ENCODE measurements around the gene KL.
A peak's percentile ranks its signal among the peaks of the same experiment; 100 is the strongest.

Gene KL

DNA sequence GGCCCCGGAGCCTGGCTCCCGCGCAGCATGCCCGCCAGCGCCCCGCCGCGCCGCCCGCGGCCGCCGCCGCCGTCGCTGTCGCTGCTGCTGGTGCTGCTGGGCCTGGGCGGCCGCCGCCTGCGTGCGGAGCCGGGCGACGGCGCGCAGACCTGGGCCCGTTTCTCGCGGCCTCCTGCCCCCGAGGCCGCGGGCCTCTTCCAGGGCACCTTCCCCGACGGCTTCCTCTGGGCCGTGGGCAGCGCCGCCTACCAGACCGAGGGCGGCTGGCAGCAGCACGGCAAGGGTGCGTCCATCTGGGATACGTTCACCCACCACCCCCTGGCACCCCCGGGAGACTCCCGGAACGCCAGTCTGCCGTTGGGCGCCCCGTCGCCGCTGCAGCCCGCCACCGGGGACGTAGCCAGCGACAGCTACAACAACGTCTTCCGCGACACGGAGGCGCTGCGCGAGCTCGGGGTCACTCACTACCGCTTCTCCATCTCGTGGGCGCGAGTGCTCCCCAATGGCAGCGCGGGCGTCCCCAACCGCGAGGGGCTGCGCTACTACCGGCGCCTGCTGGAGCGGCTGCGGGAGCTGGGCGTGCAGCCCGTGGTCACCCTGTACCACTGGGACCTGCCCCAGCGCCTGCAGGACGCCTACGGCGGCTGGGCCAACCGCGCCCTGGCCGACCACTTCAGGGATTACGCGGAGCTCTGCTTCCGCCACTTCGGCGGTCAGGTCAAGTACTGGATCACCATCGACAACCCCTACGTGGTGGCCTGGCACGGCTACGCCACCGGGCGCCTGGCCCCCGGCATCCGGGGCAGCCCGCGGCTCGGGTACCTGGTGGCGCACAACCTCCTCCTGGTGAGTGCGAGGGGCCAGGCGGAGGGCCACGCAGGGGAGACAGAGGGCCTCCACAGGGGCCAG is at the start of gene KL:
KL (plus strand) TSS at position 10 of the 909 bp plus-strand sequence; CDS start at position 28, 18 bp downstream.
- H3K4me3 Mint-ChIP-seq: peak within 1 kb of the TSS; percentile 53
- H3K4me1 Mint-ChIP-seq: peaks cover 15% of the 10 kb centered on the region
- no peaks in the 10 kb centered on the region for H3K9me3 Mint-ChIP-seq
- no peak within 1 kb of the TSS for H3K27ac Mint-ChIP-seq
- ATAC-seq (peak; percentile 48), DNase-seq (ENCODE audit: low spot score in 2 of 2) (peak; percentile 8 to 65)
- no peaks in the 10 kb centered on the region for H3K36me3 Mint-ChIP-seq

DNA sequence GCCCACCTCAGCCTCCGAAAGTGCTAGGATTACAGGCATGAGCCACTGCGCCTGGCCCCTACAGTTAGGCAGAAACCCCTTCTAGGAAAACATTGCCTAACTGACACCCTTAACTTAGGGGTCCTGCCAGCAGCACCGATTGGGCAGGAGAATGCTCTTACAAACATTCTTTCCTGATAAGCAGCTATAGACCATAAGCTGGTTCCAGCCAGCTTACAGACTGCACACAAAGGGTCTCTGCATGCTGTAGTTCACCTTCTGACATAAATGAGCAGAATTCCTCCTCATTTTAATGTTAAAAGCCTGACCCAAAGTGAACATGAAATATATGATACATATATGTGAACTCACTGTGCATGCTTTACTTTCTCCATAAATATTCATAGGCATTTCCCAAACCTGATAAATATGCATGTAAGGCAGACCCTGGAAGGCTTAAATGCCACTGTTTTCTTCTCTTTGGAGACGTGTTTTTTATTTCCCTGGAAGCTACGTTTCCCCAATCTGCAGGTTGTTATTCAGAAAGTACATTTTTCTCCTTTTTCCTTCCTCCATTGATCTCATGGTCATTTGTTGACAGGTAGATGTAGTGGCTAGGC is 48.5 kb upstream of the KL start:
- DNase-seq (ENCODE audit: low spot score in 2 of 2): no peak
- H3K4me3 Mint-ChIP-seq: no peak overlapping the region
- H3K4me1 Mint-ChIP-seq: no peaks in the 10 kb centered on the region
- H3K27ac Mint-ChIP-seq: no peak overlapping the region
- H3K36me3 Mint-ChIP-seq: no peaks in the 10 kb centered on the region
- no peaks in the 10 kb centered on the region for H3K9me3 Mint-ChIP-seq
- ATAC-seq: no peak

DNA sequence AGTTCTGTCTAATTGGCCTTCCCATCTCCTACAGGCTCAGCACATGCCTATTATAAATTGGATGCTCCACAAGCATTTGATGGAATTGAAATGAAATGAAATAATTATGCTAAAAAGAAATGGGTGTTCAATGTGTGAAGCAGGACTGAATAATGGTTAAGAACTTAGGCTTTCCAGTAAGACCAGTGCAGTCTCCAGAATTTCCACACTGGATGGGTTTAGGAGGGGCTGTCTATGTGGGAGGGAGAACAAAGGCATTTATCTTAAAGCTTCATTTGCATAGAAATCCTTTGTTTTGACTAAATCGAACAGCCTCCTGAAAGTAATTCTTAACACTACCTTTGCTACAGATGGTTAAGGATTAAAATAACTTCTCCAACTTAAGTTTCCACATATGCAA is 47.9 kb upstream of the KL start:
- H3K36me3 Mint-ChIP-seq: no peaks in the 10 kb centered on the region
- H3K4me3 Mint-ChIP-seq: no peak overlapping the region
- DNase-seq (ENCODE audit: low spot score in 2 of 2): no peak
- no peak overlapping the region for H3K27ac Mint-ChIP-seq
- no peaks in the 10 kb centered on the region for H3K9me3 Mint-ChIP-seq
- no peak for ATAC-seq
- no peaks in the 10 kb centered on the region for H3K4me1 Mint-ChIP-seq

GRCh38 chr13:32968793-32969192 is 47.4 kb upstream of the KL start:
- ATAC-seq: no peak
- Mint-ChIP-seq H3K9me3 (no peaks in the 10 kb centered on the region), H3K4me3 (no peak overlapping the region), H3K4me1 (no peaks in the 10 kb centered on the region), H3K36me3 (no peaks in the 10 kb centered on the region), H3K27ac (no peak overlapping the region)
- DNase-seq (ENCODE audit: low spot score in 2 of 2): no peak

DNA sequence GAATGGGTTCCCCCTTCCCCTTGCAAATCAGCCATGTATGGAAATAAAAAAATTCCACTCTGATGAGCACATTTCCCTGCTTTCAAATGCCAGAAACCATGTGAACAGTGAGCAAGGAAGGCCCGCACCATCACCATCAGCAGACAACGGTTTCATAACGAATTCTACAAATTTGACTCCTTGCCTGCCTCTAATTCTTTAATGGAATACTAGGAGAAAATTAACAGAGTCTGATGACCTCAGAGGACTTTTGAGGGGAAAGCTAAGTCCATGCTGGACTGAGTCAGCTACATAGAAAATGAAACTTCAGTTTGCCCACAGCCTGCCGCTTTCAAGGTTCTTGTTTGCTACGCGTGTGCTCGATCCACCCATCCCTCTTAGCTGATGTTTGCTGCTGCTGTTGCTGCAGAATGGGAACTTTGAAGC is 46.7 kb upstream of the KL start:
- Mint-ChIP-seq H3K4me3 (no peak overlapping the region), H3K36me3 (no peaks in the 10 kb centered on the region), H3K27ac (no peak overlapping the region), H3K9me3 (no peaks in the 10 kb centered on the region), H3K4me1 (no peaks in the 10 kb centered on the region)
- peak; percentile 79 for ATAC-seq
- DNase-seq (ENCODE audit: low spot score in 2 of 2): no peak

GRCh38 chr13:32976056-32976805 is 40.0 kb upstream of the KL start:
- Mint-ChIP-seq H3K4me3 (no peak overlapping the region), H3K9me3 (no peaks in the 10 kb centered on the region), H3K36me3 (no peaks in the 10 kb centered on the region), H3K4me1 (no peaks in the 10 kb centered on the region), H3K27ac (no peak overlapping the region)
- DNase-seq (ENCODE audit: low spot score in 2 of 2): no peak
- ATAC-seq: no peak

- H3K27ac Mint-ChIP-seq: no peak overlapping the region
- no peaks in the 10 kb centered on the region for H3K36me3 Mint-ChIP-seq
- no peak overlapping the region for H3K4me3 Mint-ChIP-seq
- H3K4me1 Mint-ChIP-seq: no peaks in the 10 kb centered on the region
- H3K9me3 Mint-ChIP-seq: no peaks in the 10 kb centered on the region
- DNase-seq (ENCODE audit: low spot score in 2 of 2) (peak in 1 of 2 donors; percentile 7), ATAC-seq (no peak)
Observed at GRCh38 chr13:32976912-32977311, 39.3 kb upstream of the KL start.

DNA sequence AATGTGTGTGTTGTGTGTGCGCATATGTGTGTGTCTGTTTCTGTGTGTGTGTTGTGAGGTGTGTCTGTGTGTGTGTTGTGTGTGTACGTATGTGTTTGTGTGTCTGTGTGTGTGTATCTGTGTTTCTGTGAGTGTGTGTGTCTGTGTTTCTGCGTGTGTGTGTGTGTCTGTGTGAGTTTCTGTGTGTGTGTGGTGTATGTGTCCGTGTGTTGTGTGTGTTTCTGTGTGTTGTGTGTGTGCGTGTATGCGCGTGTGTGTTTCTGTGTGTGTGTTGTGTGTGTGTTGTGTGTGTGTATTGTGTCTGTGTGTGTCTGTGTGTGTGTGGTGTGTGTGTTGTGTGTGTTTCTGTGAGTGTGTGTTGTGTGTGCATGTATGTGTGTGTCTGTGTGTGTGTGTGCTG is 38.9 kb upstream of the KL start:
- Mint-ChIP-seq H3K4me1 (no peaks in the 10 kb centered on the region), H3K36me3 (no peaks in the 10 kb centered on the region), H3K27ac (no peak overlapping the region), H3K4me3 (no peak overlapping the region), H3K9me3 (no peaks in the 10 kb centered on the region)
- ATAC-seq (no peak), DNase-seq (ENCODE audit: low spot score in 2 of 2) (no peak)

GRCh38 chr13:32978278-32978677 is 37.9 kb upstream of the KL start:
- no peak overlapping the region for H3K4me3 Mint-ChIP-seq
- ATAC-seq (no peak), DNase-seq (ENCODE audit: low spot score in 2 of 2) (peak in 1 of 2 donors; percentile 22)
- H3K27ac Mint-ChIP-seq: no peak overlapping the region
- no peaks in the 10 kb centered on the region for H3K36me3 Mint-ChIP-seq
- no peaks in the 10 kb centered on the region for H3K9me3 Mint-ChIP-seq
- H3K4me1 Mint-ChIP-seq: no peaks in the 10 kb centered on the region

DNA sequence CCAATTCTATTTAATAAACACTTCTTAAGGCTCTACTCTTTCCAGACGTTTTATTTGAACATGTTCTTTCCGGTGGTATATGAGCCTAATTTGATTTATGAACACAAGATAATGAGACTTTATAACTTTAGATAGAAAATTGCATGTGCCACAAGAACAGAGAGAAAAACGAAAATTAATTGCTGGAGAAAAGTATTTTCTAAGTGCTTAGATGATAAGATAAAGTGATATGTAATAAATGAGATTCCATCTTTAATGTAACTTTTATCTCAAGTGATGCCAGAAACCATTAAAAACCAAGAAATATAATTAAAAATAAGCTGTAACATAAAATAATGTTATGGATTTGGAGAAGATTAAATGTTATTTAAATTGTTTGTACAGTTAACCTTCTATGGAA is 33.2 kb upstream of the KL start:
- DNase-seq (ENCODE audit: low spot score in 2 of 2) (no peak), ATAC-seq (no peak)
- Mint-ChIP-seq H3K27ac (no peak overlapping the region), H3K4me1 (peaks cover 5% of the 10 kb centered on the region), H3K4me3 (no peak overlapping the region), H3K9me3 (peaks cover 5% of the 10 kb centered on the region), H3K36me3 (no peaks in the 10 kb centered on the region)

DNA sequence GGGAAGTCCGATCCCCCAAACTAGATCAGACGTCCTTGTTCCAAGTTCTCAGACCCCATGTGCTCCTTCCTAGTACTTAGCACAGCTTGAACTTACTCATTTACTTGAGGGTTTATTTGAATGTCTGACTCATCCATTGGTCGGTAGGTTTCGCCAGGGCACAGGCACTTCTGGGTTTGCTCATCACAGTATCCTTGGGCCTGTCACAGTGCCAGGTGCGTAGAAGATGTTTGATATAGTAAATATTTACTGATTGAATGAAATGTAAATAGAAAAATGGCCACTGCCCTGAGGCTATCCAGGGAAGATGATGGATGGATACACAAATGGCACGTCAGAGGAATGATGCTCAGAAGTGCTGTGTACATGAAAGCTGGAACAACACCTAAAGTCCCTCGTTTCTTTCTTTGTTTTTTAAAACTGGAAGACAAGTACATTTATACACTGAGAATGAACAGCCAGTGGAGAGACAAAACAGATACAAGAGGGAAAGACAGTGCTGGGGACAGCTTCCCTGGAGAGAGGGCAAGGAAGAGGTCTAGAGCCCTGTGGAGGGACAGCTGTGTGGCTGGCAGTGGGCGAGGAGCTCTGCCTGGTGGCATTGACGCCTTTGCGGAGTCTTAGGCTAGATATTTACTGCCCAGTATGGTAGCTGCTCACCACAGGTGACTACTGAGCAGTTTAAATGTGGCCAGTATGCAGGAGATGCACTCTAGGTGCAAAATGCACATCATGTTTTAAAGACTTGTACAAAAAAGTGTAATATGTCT is 31.2 kb upstream of the KL start:
- ATAC-seq (peak; percentile 84), DNase-seq (ENCODE audit: low spot score in 2 of 2) (no peak)
- Mint-ChIP-seq H3K27ac (no peak overlapping the region), H3K9me3 (peaks cover 5% of the 10 kb centered on the region), H3K4me1 (peaks cover 5% of the 10 kb centered on the region), H3K4me3 (no peak overlapping the region), H3K36me3 (no peaks in the 10 kb centered on the region)

- DNase-seq (ENCODE audit: low spot score in 2 of 2) (peak in 1 of 2 donors; percentile 8), ATAC-seq (no peak)
- no peaks in the 10 kb centered on the region for H3K36me3 Mint-ChIP-seq
- no peak overlapping the region for H3K4me3 Mint-ChIP-seq
- H3K27ac Mint-ChIP-seq: no peak overlapping the region
- H3K4me1 Mint-ChIP-seq: peaks cover 5% of the 10 kb centered on the region
- H3K9me3 Mint-ChIP-seq: peaks cover 5% of the 10 kb centered on the region
Observed at GRCh38 chr13:32986552-32986951, 29.7 kb upstream of the KL start.

DNA sequence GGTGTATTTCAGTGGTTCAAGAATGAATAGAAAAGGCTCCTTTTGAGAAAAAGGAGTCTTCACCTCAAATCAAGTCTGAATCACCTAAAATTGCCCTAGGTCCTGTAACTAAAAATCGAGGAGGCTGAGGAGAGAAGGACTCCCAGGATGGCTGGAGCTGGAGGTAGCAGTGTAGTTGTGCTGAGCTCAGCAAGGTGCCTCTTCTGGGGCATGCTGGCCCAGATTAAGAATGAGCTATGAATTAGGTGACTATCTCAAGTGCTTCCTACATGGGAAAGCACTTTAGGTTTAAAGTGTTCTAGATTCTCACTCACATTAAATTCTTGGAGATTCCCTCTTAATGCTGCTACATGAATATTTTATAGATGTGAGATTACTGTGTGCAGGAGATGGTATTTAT is 28.8 kb upstream of the KL start:
- H3K9me3 Mint-ChIP-seq: peaks cover 5% of the 10 kb centered on the region
- H3K36me3 Mint-ChIP-seq: no peaks in the 10 kb centered on the region
- ATAC-seq: no peak

DNA sequence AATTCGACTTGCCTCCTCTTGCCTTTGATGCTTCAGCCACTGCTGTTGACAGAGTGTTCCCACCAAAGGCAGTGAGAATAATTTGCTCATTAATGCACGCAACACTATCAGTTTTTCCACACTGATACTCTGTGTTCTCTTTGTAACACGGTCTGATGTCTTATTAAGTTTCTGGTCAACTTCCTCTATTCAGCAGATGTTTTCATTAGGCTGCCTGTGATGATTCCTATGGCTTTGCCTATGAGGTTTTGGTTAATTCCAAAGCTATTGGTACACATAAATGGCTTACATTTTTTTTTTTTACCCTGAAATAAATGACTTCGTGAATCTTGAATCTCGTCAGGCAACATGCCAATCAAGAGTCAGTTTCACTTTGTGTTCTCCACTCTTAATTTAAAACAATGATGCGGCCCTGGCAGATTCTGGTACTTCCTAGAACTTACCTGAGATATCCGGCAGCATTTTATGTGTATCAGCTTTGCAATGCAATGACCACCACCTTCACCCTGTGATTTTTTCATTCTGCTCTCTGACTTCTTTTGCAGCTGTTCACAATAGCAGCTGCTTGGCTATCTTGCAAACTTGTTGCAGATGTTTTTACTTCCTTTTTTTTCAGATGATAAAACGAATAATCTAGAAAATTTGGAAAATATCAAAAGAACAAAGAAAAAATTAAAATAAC is 27.5 kb upstream of the KL start:
- Mint-ChIP-seq H3K27ac (no peak overlapping the region), H3K4me3 (no peak overlapping the region)
- no peak for ATAC-seq

More for the DNA sequence above, 28.8 kb upstream of the KL start:
- Mint-ChIP-seq H3K27ac (no peak overlapping the region), H3K4me1 (peaks cover 5% of the 10 kb centered on the region), H3K4me3 (no peak overlapping the region)
- DNase-seq (ENCODE audit: low spot score in 2 of 2): peak in 1 of 2 donors; percentile 10

More for the DNA sequence above, 27.5 kb upstream of the KL start:
- Mint-ChIP-seq H3K36me3 (no peaks in the 10 kb centered on the region), H3K4me1 (peaks cover 5% of the 10 kb centered on the region), H3K9me3 (peaks cover 5% of the 10 kb centered on the region)
- DNase-seq (ENCODE audit: low spot score in 2 of 2): no peak
